Measurements from ENCODE around the gene NLRP14.

DNA sequence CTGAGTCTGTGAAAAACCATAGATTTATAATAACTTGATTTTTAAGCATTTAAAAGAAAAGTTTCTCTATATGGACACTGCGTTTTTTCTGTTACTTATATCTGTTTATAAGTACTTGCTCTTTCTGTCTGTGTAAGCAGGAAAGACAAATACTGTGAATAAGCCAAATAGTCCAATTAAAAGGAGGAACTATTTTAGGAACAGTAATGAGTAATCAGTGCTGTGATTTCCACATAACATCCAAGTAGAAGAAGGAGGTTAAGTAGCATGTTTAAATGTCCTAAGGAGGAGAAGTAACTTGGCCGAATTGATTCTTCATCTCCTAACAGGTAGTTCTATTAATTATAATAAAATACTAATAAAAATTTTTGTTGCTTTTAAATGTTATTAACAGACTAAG is 40.9 kb upstream of the NLRP14 start:
- no peak for TF ChIP-seq NR4A1 (CRISPR knock-in tag; IDR thresholded peaks at IDR 0.05)
- TF ChIP-seq NR4A1 (tag; IDR thresholded peaks at IDR 0.05): no peak
- TF ChIP-seq ZFX (CRISPR knock-in tag; IDR thresholded peaks at IDR 0.05): no peak
- TF ChIP-seq FOSL1 (tag; conservative IDR thresholded peaks at IDR 0.05): no peak
- TF ChIP-seq, protein P1, sequence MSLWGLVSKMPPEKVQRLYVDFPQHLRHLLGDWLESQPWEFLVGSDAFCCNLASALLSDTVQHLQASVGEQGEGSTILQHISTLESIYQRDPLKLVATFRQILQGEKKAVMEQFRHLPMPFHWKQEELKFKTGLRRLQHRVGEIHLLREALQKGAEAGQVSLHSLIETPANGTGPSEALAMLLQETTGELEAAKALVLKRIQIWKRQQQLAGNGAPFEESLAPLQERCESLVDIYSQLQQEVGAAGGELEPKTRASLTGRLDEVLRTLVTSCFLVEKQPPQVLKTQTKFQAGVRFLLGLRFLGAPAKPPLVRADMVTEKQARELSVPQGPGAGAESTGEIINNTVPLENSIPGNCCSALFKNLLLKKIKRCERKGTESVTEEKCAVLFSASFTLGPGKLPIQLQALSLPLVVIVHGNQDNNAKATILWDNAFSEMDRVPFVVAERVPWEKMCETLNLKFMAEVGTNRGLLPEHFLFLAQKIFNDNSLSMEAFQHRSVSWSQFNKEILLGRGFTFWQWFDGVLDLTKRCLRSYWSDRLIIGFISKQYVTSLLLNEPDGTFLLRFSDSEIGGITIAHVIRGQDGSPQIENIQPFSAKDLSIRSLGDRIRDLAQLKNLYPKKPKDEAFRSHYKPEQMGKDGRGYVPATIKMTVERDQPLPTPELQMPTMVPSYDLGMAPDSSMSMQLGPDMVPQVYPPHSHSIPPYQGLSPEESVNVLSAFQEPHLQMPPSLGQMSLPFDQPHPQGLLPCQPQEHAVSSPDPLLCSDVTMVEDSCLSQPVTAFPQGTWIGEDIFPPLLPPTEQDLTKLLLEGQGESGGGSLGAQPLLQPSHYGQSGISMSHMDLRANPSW (CRISPR knock-in tag; IDR thresholded peaks at IDR 0.05): no peak
- no peak for TF ChIP-seq ATF7 (IDR thresholded peaks at IDR 0.05)
- no peak for TF ChIP-seq HNRNPL (IDR thresholded peaks at IDR 0.05; ENCODE audit: low read depth, low read length)
- TF ChIP-seq TEAD2 (tag; IDR thresholded peaks at IDR 0.05): no peak
- TF ChIP-seq, protein P2, sequence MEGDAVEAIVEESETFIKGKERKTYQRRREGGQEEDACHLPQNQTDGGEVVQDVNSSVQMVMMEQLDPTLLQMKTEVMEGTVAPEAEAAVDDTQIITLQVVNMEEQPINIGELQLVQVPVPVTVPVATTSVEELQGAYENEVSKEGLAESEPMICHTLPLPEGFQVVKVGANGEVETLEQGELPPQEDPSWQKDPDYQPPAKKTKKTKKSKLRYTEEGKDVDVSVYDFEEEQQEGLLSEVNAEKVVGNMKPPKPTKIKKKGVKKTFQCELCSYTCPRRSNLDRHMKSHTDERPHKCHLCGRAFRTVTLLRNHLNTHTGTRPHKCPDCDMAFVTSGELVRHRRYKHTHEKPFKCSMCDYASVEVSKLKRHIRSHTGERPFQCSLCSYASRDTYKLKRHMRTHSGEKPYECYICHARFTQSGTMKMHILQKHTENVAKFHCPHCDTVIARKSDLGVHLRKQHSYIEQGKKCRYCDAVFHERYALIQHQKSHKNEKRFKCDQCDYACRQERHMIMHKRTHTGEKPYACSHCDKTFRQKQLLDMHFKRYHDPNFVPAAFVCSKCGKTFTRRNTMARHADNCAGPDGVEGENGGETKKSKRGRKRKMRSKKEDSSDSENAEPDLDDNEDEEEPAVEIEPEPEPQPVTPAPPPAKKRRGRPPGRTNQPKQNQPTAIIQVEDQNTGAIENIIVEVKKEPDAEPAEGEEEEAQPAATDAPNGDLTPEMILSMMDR (IDR thresholded peaks at IDR 0.05 in 2 of 3, conservative IDR thresholded peaks at IDR 0.05 in 1 of 3; ENCODE audit: insufficient read depth in 2 of 3, low read depth in 1 of 3, low read length in 3 of 3): no peak
- TF ChIP-seq, protein P3, sequence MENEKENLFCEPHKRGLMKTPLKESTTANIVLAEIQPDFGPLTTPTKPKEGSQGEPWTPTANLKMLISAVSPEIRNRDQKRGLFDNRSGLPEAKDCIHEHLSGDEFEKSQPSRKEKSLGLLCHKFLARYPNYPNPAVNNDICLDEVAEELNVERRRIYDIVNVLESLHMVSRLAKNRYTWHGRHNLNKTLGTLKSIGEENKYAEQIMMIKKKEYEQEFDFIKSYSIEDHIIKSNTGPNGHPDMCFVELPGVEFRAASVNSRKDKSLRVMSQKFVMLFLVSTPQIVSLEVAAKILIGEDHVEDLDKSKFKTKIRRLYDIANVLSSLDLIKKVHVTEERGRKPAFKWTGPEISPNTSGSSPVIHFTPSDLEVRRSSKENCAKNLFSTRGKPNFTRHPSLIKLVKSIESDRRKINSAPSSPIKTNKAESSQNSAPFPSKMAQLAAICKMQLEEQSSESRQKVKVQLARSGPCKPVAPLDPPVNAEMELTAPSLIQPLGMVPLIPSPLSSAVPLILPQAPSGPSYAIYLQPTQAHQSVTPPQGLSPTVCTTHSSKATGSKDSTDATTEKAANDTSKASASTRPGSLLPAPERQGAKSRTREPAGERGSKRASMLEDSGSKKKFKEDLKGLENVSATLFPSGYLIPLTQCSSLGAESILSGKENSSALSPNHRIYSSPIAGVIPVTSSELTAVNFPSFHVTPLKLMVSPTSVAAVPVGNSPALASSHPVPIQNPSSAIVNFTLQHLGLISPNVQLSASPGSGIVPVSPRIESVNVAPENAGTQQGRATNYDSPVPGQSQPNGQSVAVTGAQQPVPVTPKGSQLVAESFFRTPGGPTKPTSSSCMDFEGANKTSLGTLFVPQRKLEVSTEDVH (IDR thresholded peaks at IDR 0.05; ENCODE audit: low read depth, partially characterized antibody): no peak
- TF ChIP-seq ZBTB17 (CRISPR knock-in tag; IDR thresholded peaks at IDR 0.05): no peak
- TF ChIP-seq ZNF311 (CRISPR knock-in tag; IDR thresholded peaks at IDR 0.05): no peak
- no peak for TF ChIP-seq ZNF766 (CRISPR knock-in tag; conservative IDR thresholded peaks at IDR 0.05)
- TF ChIP-seq MXI1 (IDR thresholded peaks at IDR 0.05; ENCODE audit: low read depth, low read length): no peak
- TF ChIP-seq POLR2A (conservative IDR thresholded peaks at IDR 0.05): no peak

All from K562 (cell line).